Neural progenitor cell (in vitro differentiated cells): ENCODE data around the gene MAP4K3. TPM values are rescaled to one million over a fixed set of nuclear protein-coding genes. Genes with fewer than 3 reads are reported as not detected.

Experiments used
- DNase-seq: peaks from one replicate; pipeline ENCODE4 v3.0.0-alpha.2; 2016; ENCODE audit warnings: low spot score
- H2AFZ ChIP-seq: fragments of 200-600 bp; sonication (generic); replicated peaks from 2 replicates; pipeline ENCODE4 v1.6.1; 2016; ENCODE audit warnings: antibody characterized with exemption
- H3F3A ChIP-seq: fragments of 200-600 bp; sonication (generic); 2 replicates; pipeline ENCODE4 v1.6.1; 2016; ENCODE audit warnings: antibody characterized with exemption, low read depth
- H3K27ac ChIP-seq: fragments of 200-600 bp; sonication (generic); 2 replicates; pipeline ENCODE4 v1.5.1; 2016; ENCODE audit warnings: mild to moderate bottlenecking
- H3K27me3 ChIP-seq: fragments of 200-600 bp; sonication (generic); 2 replicates; pipeline ENCODE4 v1.6.1; 2016; ENCODE audit warnings: mild to moderate bottlenecking, moderate library complexity
- H3K36me3 ChIP-seq: fragments of 200-600 bp; sonication (generic); 2 replicates; pipeline ENCODE4 v1.5.1; 2016
- H3K4me1 ChIP-seq: fragments of 200-600 bp; sonication (generic); 2 replicates; pipeline ENCODE4 v1.6.1; 2016; ENCODE audit warnings: mixed run types
- H3K4me2 ChIP-seq: fragments of 200-600 bp; sonication (generic); 2 replicates; pipeline ENCODE4 v1.6.1; 2016
- H3K4me3 ChIP-seq: fragments of 200-600 bp; sonication (generic); 2 replicates; pipeline ENCODE4 v1.5.1; 2016
- H3K79me2 ChIP-seq: fragments of 200-600 bp; sonication (generic); 2 replicates; pipeline ENCODE4 v1.6.1; 2016; ENCODE audit warnings: low read depth
- H3K9ac ChIP-seq: fragments of 200-600 bp; sonication (generic); 2 replicates; pipeline ENCODE4 v1.6.1; 2016
- H3K9me3 ChIP-seq: fragments of 200-600 bp; sonication (generic); 2 replicates; pipeline ENCODE4 v1.5.1; 2016; ENCODE audit warnings: low read depth
- H4K20me1 ChIP-seq: fragments of 200-600 bp; sonication (generic); 2 replicates; pipeline ENCODE4 v1.6.1; 2016; ENCODE audit warnings: low read depth
- H3K27ac Mint-ChIP-seq: 3 replicates; pipeline ENCODE4 v1.8.0; 2021; ENCODE audit warnings: mixed read lengths
- H3K27me3 Mint-ChIP-seq: 2 replicates; pipeline ENCODE4 v1.8.0; 2022; ENCODE audit warnings: low read depth, mild to moderate bottlenecking, inconsistent platforms, moderate library complexity, mixed read lengths; ENCODE audit not compliant: insufficient read depth
- H3K36me3 Mint-ChIP-seq: 3 replicates; pipeline ENCODE4 v1.8.0; 2021; ENCODE audit warnings: mixed read lengths
- H3K4me1 Mint-ChIP-seq: 3 replicates; pipeline ENCODE4 v1.8.0; 2021; ENCODE audit warnings: mixed read lengths
- H3K4me3 Mint-ChIP-seq: 3 replicates; pipeline ENCODE4 v1.8.0; 2021; ENCODE audit warnings: mild to moderate bottlenecking, moderate library complexity, mixed read lengths
- H3K9me3 Mint-ChIP-seq: 3 replicates; pipeline ENCODE4 v1.8.0; 2020; ENCODE audit warnings: mixed read lengths
- EZH2 ChIP-seq: fragments of 200-600 bp; sonication (generic); IDR thresholded peaks from 2 replicates; pipeline ENCODE4 v1.6.1; 2017; ENCODE audit warnings: antibody characterized with exemption, mild to moderate bottlenecking, moderate library complexity
- EZH2phosphoT487 ChIP-seq: fragments of 200-600 bp; sonication (generic); IDR thresholded peaks from 2 replicates; pipeline ENCODE4 v1.6.1; 2017; ENCODE audit warnings: antibody characterized with exemption
- total RNA-seq: library from RNA; depleted of rRNA; stranded (reverse); fragments of >200 nt; gene quantifications from 2 replicates; pipeline ENCODE4 v1.2.3, GENCODE V29; 2015; ENCODE audit warnings: low replicate concordance
- TF ChIP-seq, protein P1 (sequence below): fragments of 200-600 bp; sonication (generic); IDR thresholded peaks from 2 replicates; pipeline ENCODE4 v1.5.1; 2017; ENCODE audit warnings: antibody characterized with exemption, mild to moderate bottlenecking

The MAP4K3 gene
- 35.4 and 79.5 TPM in 2 replicates for total RNA-seq

DNA sequence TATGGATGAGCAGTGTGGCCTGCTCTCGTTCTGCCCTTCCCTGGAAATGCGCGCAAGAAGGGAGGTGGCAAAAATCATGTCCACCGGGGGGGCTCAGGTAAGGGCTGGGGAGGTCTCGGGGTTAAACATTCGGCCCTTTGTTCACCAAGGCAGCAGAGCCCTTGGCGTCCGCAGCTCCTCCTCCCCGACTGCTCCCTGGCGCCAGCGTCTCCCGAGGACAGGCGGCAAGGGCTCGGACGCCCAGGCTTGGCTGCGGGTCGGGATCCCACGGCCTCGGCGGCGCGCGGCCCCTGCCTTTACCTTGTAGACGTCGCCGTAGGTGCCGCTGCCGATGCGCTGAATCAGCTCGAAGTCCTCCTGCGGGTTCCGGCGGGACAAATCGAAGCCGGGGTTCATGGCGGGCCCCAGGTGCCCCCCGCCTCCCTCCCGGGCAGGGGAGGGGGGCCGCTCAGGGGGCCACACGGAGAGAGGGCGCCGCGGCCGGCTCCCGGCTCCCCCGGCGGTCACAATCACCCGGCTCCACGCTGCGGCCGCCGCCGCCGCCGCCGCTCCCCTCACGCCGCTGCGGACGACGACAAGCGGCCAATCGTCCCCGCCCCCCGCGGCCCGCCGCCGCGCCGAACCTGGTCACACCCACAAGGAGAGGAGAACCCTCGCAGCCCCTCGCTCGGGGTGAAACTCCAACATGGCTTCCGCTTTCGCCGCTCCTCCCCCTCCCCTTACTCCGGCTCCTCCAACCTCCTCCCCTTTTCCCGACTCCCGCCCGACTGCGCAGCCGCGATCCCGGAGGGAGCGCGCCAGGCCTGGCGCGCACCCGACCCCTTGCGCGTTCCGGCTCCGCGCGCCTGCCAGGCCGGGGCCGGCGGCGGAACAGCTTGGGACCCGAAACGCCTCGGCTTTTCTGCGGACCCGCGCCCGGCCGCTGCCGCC is at the start of gene MAP4K3:
MAP4K3 (minus strand) TSS at position 694 of the 930 bp plus-strand sequence; CDS start at position 396, 298 bp downstream.
- peaks cover 3% of the 10 kb centered on the region for H3K27me3 Mint-ChIP-seq
- Histone ChIP-seq H3K9ac (peak within 1 kb of the TSS; percentile 82), H3K4me1 (peaks cover 34% of the 10 kb centered on the region), H3K27ac (peak within 1 kb of the TSS; percentile 76), H3K27me3 (peaks cover 8% of the 10 kb centered on the region), H3K4me2 (peak within 1 kb of the TSS; percentile 98), H3K36me3 (no peaks in the 10 kb centered on the region), H2AFZ (peak within 1 kb of the TSS; percentile 93), H3K79me2 (peaks cover 47% of the 10 kb centered on the region), H4K20me1 (peaks cover 45% of the 10 kb centered on the region), H3K4me3 (peak within 1 kb of the TSS; percentile 82), H3F3A (peaks cover 24% of the 10 kb centered on the region), H3K9me3 (no peaks in the 10 kb centered on the region)
- H3K36me3 Mint-ChIP-seq = peaks cover 15% of the 10 kb centered on the region
- TF ChIP-seq EZH2 (no peak), EZH2phosphoT487 (no peak)
- TF ChIP-seq, protein P1, sequence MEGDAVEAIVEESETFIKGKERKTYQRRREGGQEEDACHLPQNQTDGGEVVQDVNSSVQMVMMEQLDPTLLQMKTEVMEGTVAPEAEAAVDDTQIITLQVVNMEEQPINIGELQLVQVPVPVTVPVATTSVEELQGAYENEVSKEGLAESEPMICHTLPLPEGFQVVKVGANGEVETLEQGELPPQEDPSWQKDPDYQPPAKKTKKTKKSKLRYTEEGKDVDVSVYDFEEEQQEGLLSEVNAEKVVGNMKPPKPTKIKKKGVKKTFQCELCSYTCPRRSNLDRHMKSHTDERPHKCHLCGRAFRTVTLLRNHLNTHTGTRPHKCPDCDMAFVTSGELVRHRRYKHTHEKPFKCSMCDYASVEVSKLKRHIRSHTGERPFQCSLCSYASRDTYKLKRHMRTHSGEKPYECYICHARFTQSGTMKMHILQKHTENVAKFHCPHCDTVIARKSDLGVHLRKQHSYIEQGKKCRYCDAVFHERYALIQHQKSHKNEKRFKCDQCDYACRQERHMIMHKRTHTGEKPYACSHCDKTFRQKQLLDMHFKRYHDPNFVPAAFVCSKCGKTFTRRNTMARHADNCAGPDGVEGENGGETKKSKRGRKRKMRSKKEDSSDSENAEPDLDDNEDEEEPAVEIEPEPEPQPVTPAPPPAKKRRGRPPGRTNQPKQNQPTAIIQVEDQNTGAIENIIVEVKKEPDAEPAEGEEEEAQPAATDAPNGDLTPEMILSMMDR = no peak
- peaks cover 45% of the 10 kb centered on the region for H3K4me1 Mint-ChIP-seq
- peak within 1 kb of the TSS; percentile 97 for H3K4me3 Mint-ChIP-seq
- no peaks in the 10 kb centered on the region for H3K9me3 Mint-ChIP-seq
- DNase-seq = peak; percentile 98
- peak within 1 kb of the TSS; percentile 90 for H3K27ac Mint-ChIP-seq

DNA sequence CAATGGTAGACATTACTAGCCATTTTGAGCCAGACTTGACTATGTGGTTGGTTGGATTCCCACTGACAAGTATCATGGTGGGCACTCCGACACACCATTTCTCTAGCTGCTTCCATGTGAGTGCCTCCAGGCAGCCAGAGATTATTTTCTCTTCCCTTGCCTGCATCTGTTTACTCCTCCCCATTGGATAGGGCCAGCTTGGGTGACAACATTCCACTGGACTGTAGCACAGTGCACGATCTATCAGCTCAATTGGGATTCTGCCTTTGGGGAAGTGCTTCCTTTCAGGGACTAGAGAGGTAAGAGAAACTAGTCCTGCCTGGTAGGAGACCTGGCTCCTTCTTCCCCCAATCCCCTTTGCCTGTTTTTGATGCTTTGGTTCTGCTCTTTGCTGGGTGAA is 49.0 kb upstream of the MAP4K3 start:
- H3K4me2 ChIP-seq = no peak overlapping the region
- TF ChIP-seq, protein P1 = no peak
- no peak for TF ChIP-seq EZH2
- TF ChIP-seq EZH2phosphoT487 = no peak
- H3K9ac ChIP-seq = no peak overlapping the region
- Mint-ChIP-seq H3K27me3 (peaks cover 3% of the 10 kb centered on the region), H3K9me3 (peaks cover 2% of the 10 kb centered on the region), H3K4me1 (peaks cover 25% of the 10 kb centered on the region), H3K27ac (peak overlapping the region; percentile 58), H3K4me3 (no peak overlapping the region), H3K36me3 (peaks cover 4% of the 10 kb centered on the region)
- no peak overlapping the region for H3K4me3 ChIP-seq
- H3F3A ChIP-seq = peaks cover 16% of the 10 kb centered on the region
- DNase-seq = no peak
- H2AFZ ChIP-seq = peak overlapping the region; percentile 9
- no peak overlapping the region for H3K27ac ChIP-seq
- peaks cover 25% of the 10 kb centered on the region for H3K4me1 ChIP-seq
- H3K27me3 ChIP-seq = no peaks in the 10 kb centered on the region
- no peaks in the 10 kb centered on the region for H3K9me3 ChIP-seq
- H3K36me3 ChIP-seq = no peaks in the 10 kb centered on the region
- no peaks in the 10 kb centered on the region for H4K20me1 ChIP-seq
- H3K79me2 ChIP-seq = no peaks in the 10 kb centered on the region

DNA sequence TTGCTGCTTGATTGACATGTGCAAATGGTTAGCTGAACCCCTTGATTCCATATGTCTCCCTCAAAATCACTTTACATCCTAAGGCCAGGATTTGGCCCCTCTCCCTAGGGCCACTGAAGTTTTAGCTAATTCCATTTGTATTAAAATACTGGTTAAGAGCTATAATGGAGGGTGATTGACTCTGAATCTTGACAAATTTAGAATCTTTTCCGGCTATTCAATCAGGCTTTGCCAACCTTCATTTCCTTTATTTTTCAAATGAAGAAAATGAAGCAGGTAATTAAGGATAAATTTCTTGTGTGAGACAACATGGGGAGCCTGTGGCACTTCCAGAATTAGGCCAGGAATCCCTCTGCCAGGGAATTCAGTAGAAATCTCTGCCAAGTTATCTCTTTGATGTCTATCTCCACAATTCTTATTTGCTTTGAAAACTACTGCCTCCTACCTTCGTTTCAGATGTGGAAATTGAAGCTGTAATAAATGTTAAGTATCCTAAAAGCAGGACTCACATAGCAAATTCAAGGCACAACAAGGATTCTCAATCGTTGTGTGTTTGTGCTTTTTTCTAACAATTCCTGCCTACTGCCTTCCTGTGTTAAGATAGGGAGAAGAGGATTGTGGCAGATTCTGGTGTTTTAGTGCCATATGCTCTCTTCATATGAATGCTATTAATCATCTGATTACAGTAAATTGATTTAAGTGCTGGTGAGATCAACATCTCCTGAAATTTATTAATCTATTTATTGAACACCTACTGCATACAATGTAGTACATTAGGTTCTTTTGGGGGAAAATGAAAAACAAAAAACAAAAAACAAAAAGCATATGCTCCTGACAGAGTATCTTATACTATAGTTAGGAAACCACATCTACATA is 47.8 kb upstream of the MAP4K3 start:
- Histone ChIP-seq H2AFZ (no peak overlapping the region), H3K4me1 (peaks cover 25% of the 10 kb centered on the region), H3K4me3 (no peak overlapping the region), H4K20me1 (no peaks in the 10 kb centered on the region), H3K36me3 (no peaks in the 10 kb centered on the region), H3F3A (peaks cover 16% of the 10 kb centered on the region), H3K9me3 (no peaks in the 10 kb centered on the region), H3K27me3 (no peaks in the 10 kb centered on the region), H3K9ac (no peak overlapping the region), H3K27ac (no peak overlapping the region), H3K79me2 (no peaks in the 10 kb centered on the region), H3K4me2 (no peak overlapping the region)
- Mint-ChIP-seq H3K4me3 (no peak overlapping the region), H3K27me3 (peaks cover 5% of the 10 kb centered on the region), H3K4me1 (peaks cover 25% of the 10 kb centered on the region), H3K36me3 (peaks cover 3% of the 10 kb centered on the region), H3K27ac (no peak overlapping the region), H3K9me3 (no peaks in the 10 kb centered on the region)
- TF ChIP-seq EZH2 = no peak
- TF ChIP-seq, protein P1 = no peak
- no peak for DNase-seq
